HepG2 (cell line): ENCODE measurements around the gene HNRNPAB. TPM values are rescaled to one million over a fixed set of nuclear protein-coding genes. Genes with fewer than 3 reads are reported as not detected.

Experiments
- CHCHD3 ChIP-seq: sonication (generic); formaldehyde crosslinking; IDR thresholded peaks from 2 replicates; pipeline ENCODE4 v1.8.0; 2022; ENCODE audit warnings: mild to moderate bottlenecking, missing genetic modification reagents, moderate library complexity
- DMTF1 ChIP-seq: sonication (generic); formaldehyde crosslinking; IDR thresholded peaks from 2 replicates; pipeline ENCODE4 v1.4.0; 2020; ENCODE audit warnings: mild to moderate bottlenecking, missing genetic modification reagents
- FOXA1 ChIP-seq, 2 experiments: fragments of 450-650 bp in 1 of 2; sonication (generic) in 1 of 2; formaldehyde crosslinking in 1 of 2; IDR thresholded peaks; 2 replicates each; pipeline versions ENCODE4 v1.4.0 to v1.6.1; 2016 to 2020; ENCODE audit warnings: missing genetic modification reagents in 1 of 2
- FOXC1 ChIP-seq: sonication (generic); formaldehyde crosslinking; IDR thresholded peaks from 2 replicates; pipeline ENCODE4 v1.8.0; 2022; ENCODE audit warnings: mild to moderate bottlenecking, missing genetic modification reagents, borderline replicate concordance
- MYPOP ChIP-seq: sonication (generic); formaldehyde crosslinking; IDR thresholded peaks from 2 replicates; pipeline ENCODE4 v1.8.1; 2023; ENCODE audit warnings: mild to moderate bottlenecking, moderate library complexity, missing genetic modification reagents
- NBN ChIP-seq: fragments of 450-650 bp; conservative IDR thresholded peaks from 2 replicates; pipeline ENCODE4 v1.6.1; 2017
- ZNF605 ChIP-seq: sonication (generic); formaldehyde crosslinking; IDR thresholded peaks from 2 replicates; pipeline ENCODE4 v1.8.0; 2022; ENCODE audit warnings: mild to moderate bottlenecking, missing genetic modification reagents
- ZNF687 ChIP-seq: sonication (generic); formaldehyde crosslinking; IDR thresholded peaks from 2 replicates; pipeline ENCODE4 v1.5.1; 2020; ENCODE audit warnings: mild to moderate bottlenecking, missing genetic modification reagents, moderate library complexity
- ZNF75D ChIP-seq: sonication (generic); formaldehyde crosslinking; IDR thresholded peaks from 2 replicates; pipeline ENCODE4 v1.8.1; 2023; ENCODE audit warnings: missing genetic modification reagents, mild to moderate bottlenecking, borderline replicate concordance
- ZNF792 ChIP-seq: IDR thresholded peaks from 2 replicates; pipeline ENCODE4 v1.6.1; 2016
- polyA plus RNA-seq, 8 experiments: library from polyadenylated mRNA; depleted of rRNA in 3 of 8; stranded (reverse) in 7 of 8; unstranded in 1 of 8; fragments of >200 nt; fragmentation: Illumina TruSeq in 4 of 8; extraction: Trizol in 4 of 8; gene quantifications; 2 replicates each; pipeline versions ENCODE4 v1.2.1 to v1.2.3, GENCODE V29; 2011 to 2016; ENCODE audit warnings: low read depth in 4 of 8, missing spikeins in 1 of 8, mixed read lengths in 1 of 8; ENCODE audit not compliant: insufficient read depth in 1 of 8
- total RNA-seq, 5 experiments: library from RNA; depleted of rRNA; stranded (reverse); fragments of >200 nt; fragmentation: Illumina TruSeq; extraction: Trizol; gene quantifications; 2 replicates each; pipeline ENCODE4 v1.2.3, GENCODE V29; 2016; ENCODE audit warnings: low read depth in 1 of 5
- TF ChIP-seq, protein P1 (sequence below): sonication (generic); formaldehyde crosslinking; IDR thresholded peaks from 2 replicates; pipeline ENCODE4 v1.4.0; 2020; ENCODE audit warnings: mild to moderate bottlenecking, missing genetic modification reagents

Gene HNRNPAB
- total and polyA plus RNA-seq, 2 of the 13 experiments (the other 11 are each of a cell fraction or from before 2014, with no cell fraction given): 62.6 to 111 TPM

DNA sequence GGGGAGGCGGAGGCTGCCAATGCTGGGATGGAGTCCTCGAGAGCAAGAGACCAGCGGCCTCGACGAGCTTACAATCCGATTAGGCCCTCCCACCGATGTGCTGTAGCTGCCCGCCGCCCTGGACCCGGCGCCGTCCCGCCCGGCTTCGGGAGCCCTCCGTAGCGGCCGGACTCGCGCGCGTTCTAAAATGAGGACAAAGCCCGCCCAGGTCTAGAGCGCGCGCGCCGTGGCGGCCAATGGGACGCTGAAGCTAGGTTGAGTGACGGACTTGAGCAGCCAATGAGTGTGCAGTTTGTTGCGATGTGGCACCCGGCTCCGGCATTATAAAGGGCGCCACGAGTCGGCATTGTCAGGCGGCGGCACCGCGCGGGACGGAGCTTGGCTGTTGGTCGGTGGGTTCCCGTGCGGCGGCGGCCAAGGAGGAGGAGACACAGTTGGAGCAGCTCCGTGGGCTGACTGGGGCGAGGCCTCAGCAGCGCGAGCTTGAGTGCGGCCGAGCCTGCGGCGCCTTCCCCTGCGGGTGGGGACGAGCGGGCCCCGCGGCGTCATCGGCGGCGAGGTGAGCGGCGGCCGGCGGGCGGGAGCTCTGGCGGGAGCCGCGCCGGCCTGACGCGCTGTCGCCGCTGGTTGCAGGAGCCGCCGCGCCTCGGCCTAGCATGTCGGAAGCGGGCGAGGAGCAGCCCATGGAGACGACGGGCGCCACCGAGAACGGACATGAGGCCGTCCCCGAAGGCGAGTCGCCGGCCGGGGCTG is at the start of gene HNRNPAB (continued):
- TF ChIP-seq ZNF687 (CRISPR knock-in tag): peak; percentile 90
- peak; percentile 74; the same call in 1 of the 2 replicates for TF ChIP-seq FOXC1 (CRISPR knock-in tag)
- TF ChIP-seq, protein P1, sequence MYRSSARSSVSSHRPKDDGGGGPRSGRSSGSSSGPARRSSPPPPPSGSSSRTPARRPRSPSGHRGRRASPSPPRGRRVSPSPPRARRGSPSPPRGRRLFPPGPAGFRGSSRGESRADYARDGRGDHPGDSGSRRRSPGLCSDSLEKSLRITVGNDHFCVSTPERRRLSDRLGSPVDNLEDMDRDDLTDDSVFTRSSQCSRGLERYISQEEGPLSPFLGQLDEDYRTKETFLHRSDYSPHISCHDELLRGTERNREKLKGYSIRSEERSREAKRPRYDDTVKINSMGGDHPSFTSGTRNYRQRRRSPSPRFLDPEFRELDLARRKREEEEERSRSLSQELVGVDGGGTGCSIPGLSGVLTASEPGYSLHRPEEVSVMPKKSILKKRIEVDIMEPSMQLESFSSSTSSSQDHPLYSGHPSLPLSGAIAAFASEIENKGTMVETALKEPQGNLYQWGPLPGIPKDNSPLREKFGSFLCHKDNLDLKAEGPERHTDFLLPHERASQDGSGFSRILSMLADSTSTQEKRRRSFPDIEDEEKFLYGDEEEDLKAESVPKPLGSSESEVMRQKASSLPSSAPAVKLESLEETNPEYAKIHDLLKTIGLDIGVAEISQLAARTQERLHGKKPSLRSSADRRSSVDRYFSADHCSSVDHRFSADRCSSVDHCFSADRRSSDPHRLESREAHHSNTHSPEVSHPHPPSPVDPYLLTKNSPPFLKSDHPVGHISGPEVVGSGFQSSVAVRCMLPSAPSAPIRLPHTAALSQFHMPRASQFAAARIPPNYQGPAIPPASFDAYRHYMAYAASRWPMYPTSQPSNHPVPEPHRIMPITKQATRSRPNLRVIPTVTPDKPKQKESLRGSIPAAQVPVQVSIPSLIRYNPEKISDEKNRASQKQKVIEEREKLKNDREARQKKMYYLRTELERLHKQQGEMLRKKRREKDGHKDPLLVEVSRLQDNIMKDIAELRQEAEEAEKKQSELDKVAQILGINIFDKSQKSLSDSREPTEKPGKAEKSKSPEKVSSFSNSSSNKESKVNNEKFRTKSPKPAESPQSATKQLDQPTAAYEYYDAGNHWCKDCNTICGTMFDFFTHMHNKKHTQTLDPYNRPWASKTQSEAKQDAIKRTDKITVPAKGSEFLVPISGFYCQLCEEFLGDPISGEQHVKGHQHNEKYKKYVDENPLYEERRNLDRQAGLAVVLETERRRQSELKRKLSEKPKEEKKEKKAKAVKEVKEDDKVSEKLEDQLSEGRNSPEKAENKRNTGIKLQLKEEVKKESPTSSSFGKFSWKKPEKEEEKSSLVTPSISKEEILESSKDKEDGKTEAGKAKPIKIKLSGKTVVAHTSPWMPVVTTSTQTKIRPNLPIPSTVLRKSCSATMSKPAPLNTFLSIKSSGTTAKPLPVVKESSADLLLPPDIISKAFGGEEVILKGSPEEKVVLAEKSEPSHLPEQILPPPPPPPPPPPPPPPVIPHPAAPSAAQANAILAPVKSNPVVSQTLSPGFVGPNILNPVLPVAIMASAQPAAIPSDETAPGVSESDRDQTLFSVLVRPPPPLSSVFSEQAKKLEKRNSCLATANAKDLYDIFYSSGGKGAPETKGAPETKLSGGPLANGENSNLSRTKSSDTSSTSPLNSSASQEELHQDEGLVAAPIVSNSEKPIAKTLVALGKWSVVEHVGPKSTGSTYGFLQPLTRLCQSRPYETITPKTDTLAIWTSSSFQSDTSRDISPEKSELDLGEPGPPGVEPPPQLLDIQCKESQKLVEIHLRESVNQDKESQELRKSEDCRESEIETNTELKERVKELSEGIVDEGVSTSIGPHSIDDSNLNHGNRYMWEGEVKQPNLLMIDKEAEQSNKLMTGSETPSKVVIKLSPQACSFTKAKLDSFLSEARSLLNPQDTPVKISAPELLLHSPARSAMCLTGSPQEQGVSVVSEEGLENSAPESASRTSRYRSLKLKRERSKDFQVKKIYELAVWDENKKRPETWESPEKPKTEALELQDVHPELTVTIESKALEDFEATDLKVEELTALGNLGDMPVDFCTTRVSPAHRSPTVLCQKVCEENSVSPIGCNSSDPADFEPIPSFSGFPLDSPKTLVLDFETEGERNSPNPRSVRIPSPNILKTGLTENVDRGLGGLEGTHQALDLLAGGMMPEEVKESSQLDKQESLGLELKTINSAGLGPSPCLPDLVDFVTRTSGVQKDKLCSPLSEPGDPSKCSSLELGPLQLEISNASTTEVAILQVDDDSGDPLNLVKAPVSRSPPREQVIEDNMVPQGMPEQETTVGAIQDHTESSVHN (CRISPR knock-in tag): 0 out of 2 replicates have a peak, but pooled peaks have one; percentile 41
- no peak; the same call in 1 of the 2 replicates for TF ChIP-seq ZNF792 (CRISPR knock-in tag)
- TF ChIP-seq CHCHD3 (CRISPR knock-in tag): no peak
- TF ChIP-seq MYPOP: peak; percentile 78; the same call in 1 of the 2 replicates
- no peak for TF ChIP-seq NBN
- TF ChIP-seq FOXA1 (IDR thresholded peaks at IDR 0.05): no peak
- 0 out of 2 replicates have a peak, but pooled peaks have one; percentile 36 for TF ChIP-seq FOXA1 (CRISPR knock-in tag; IDR thresholded peaks at IDR 0.05)
- TF ChIP-seq DMTF1 (CRISPR knock-in tag): 0 out of 2 replicates have a peak, but pooled peaks have one; percentile 34
- TF ChIP-seq ZNF605 (CRISPR knock-in tag): no peak; the same call in 1 of the 2 replicates
- no peak for TF ChIP-seq ZNF75D (CRISPR knock-in tag)
